Measurements from ENCODE around the gene ARPC2.

Gene ARPC2

DNA sequence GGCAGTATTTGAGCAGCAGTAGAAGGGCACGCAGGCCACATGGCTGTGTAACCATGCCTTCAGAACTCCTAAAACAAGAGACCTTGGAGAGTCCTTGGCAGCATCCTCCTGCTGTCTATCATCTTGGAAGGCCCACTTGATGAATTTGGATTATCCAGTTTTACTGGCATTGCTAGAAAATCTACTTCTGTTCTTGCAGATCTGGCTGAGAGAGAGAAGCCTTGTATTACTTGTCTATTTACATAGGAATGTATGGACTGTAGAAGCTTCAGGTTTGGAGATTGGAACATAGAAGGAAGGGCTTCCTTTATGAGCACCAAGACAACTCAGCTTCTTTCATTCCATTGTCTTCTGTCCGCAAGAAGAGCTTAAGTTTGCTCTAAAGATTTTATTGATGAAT is 27.7 kb downstream of the ARPC2 start:
- Histone ChIP-seq H3K27me3 (ENCODE audit: control insufficient read depth in 1 of 2, insufficient read depth in 2 of 2, low read length in 2 of 2) (no peaks in the 10 kb centered on the region), H3K9me3 (ENCODE audit: control insufficient read depth in 1 of 2, low read length in 2 of 2) (no peaks in the 10 kb centered on the region), H3K4me3 (ENCODE audit: low read depth in 1 of 2, low read length in 2 of 2) (no peak overlapping the region), H3K27ac (ENCODE audit: low read depth, low read length) (no peak overlapping the region), H3K36me3 (ENCODE audit: control insufficient read depth in 1 of 2, insufficient read depth in 2 of 2, low read length in 2 of 2) (peaks cover 32 to 95% of the 10 kb centered on the region in 2 donors), H3K4me1 (ENCODE audit: control insufficient read depth in 1 of 2, insufficient read depth in 2 of 2, low read length in 2 of 2) (peaks cover 0 to 4% of the 10 kb centered on the region in 2 donors), H3K9ac (ENCODE audit: low read depth in 1 of 2, low read length in 2 of 2) (no peak overlapping the region)

DNA sequence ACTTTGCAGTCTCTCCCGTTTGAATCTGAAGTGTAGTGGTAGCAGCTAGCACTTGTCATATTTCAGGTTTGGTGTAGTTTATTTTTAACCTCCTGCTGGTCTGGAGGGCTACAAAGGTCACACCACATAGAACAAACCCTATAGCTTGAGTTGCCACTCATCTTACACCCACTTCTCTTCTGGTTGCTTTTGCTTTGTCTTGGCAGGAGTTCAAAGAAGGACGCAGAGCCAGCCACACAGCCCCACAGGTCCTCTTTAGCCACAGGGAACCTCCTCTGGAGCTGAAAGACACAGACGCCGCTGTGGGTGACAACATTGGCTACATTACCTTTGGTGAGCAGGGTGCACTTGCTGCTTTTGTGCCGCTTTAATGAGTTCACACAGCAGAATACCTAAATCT is 28.2 kb downstream of the ARPC2 start:
- no peaks in the 10 kb centered on the region for H3K9me3 ChIP-seq (ENCODE audit: control insufficient read depth in 1 of 2, low read length in 2 of 2)
- peaks cover 37 to 96% of the 10 kb centered on the region in 2 donors for H3K36me3 ChIP-seq (ENCODE audit: control insufficient read depth in 1 of 2, insufficient read depth in 2 of 2, low read length in 2 of 2)
- H3K27ac ChIP-seq (ENCODE audit: low read depth, low read length), result no peak overlapping the region
- no peaks in the 10 kb centered on the region for H3K27me3 ChIP-seq (ENCODE audit: control insufficient read depth in 1 of 2, insufficient read depth in 2 of 2, low read length in 2 of 2)
- no peak overlapping the region for H3K9ac ChIP-seq (ENCODE audit: low read depth in 1 of 2, low read length in 2 of 2)
- no peak overlapping the region for H3K4me3 ChIP-seq (ENCODE audit: low read depth in 1 of 2, low read length in 2 of 2)
- peaks cover 0 to 4% of the 10 kb centered on the region in 2 donors for H3K4me1 ChIP-seq (ENCODE audit: control insufficient read depth in 1 of 2, insufficient read depth in 2 of 2, low read length in 2 of 2)

DNA sequence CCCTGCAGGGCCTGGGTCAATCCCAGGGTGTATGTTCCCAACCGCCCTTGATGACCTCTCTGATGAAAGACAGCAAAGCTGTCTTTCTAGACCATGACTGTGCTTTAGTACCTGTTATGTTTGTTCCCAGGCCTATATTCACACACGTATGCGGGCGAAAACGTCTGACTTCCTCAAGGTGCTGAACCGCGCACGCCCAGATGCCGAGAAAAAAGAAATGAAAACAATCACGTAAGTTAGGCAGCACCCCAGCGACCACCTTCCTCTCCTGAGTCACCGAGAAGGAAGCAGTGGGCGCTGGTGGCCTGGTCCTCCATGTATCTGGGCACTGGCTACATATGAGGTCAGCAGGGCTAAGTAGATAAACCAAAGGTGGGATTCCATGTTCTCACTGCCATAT is 32.7 kb downstream of the ARPC2 start:
- H3K4me1 ChIP-seq (ENCODE audit: control insufficient read depth in 1 of 2, insufficient read depth in 2 of 2, low read length in 2 of 2), result peaks cover 0 to 4% of the 10 kb centered on the region in 2 donors
- H3K27ac ChIP-seq (ENCODE audit: low read depth, low read length), result no peak overlapping the region
- no peak overlapping the region for H3K4me3 ChIP-seq (ENCODE audit: low read depth in 1 of 2, low read length in 2 of 2)
- H3K9me3 ChIP-seq (ENCODE audit: control insufficient read depth in 1 of 2, low read length in 2 of 2), result no peaks in the 10 kb centered on the region
- peaks cover 58 to 97% of the 10 kb centered on the region in 2 donors for H3K36me3 ChIP-seq (ENCODE audit: control insufficient read depth in 1 of 2, insufficient read depth in 2 of 2, low read length in 2 of 2)
- no peak overlapping the region for H3K9ac ChIP-seq (ENCODE audit: low read depth in 1 of 2, low read length in 2 of 2)
- no peaks in the 10 kb centered on the region for H3K27me3 ChIP-seq (ENCODE audit: control insufficient read depth in 1 of 2, insufficient read depth in 2 of 2, low read length in 2 of 2)

GRCh38 chr2:218252509-218253231 is 35.7 kb downstream of the ARPC2 start:
- H3K9me3 ChIP-seq (ENCODE audit: control insufficient read depth in 1 of 2, low read length in 2 of 2), result no peaks in the 10 kb centered on the region
- H3K4me1 ChIP-seq (ENCODE audit: control insufficient read depth in 1 of 2, insufficient read depth in 2 of 2, low read length in 2 of 2), result peaks cover 0 to 10% of the 10 kb centered on the region in 2 donors
- H3K4me3 ChIP-seq (ENCODE audit: low read depth in 1 of 2, low read length in 2 of 2), result no peak overlapping the region
- no peak overlapping the region for H3K27ac ChIP-seq (ENCODE audit: low read depth, low read length)
- H3K27me3 ChIP-seq (ENCODE audit: control insufficient read depth in 1 of 2, insufficient read depth in 2 of 2, low read length in 2 of 2), result no peaks in the 10 kb centered on the region
- no peak overlapping the region for H3K9ac ChIP-seq (ENCODE audit: low read depth in 1 of 2, low read length in 2 of 2)
- H3K36me3 ChIP-seq (ENCODE audit: control insufficient read depth in 1 of 2, insufficient read depth in 2 of 2, low read length in 2 of 2), result peaks cover 61 to 89% of the 10 kb centered on the region in 2 donors

- Histone ChIP-seq H3K36me3 (ENCODE audit: control insufficient read depth in 1 of 2, insufficient read depth in 2 of 2, low read length in 2 of 2) (peaks cover 58 to 83% of the 10 kb centered on the region in 2 donors), H3K9me3 (ENCODE audit: control insufficient read depth in 1 of 2, low read length in 2 of 2) (no peaks in the 10 kb centered on the region), H3K4me3 (ENCODE audit: low read depth in 1 of 2, low read length in 2 of 2) (no peak overlapping the region), H3K27me3 (ENCODE audit: control insufficient read depth in 1 of 2, insufficient read depth in 2 of 2, low read length in 2 of 2) (no peaks in the 10 kb centered on the region), H3K27ac (ENCODE audit: low read depth, low read length) (no peak overlapping the region), H3K9ac (ENCODE audit: low read depth in 1 of 2, low read length in 2 of 2) (no peak overlapping the region), H3K4me1 (ENCODE audit: control insufficient read depth in 1 of 2, insufficient read depth in 2 of 2, low read length in 2 of 2) (peaks cover 0 to 10% of the 10 kb centered on the region in 2 donors)
These were observed 36.2 kb downstream of the ARPC2 start for GRCh38 chr2:218253232-218253625.

- no peaks in the 10 kb centered on the region for H3K27me3 ChIP-seq (ENCODE audit: control insufficient read depth in 1 of 2, insufficient read depth in 2 of 2, low read length in 2 of 2)
- no peak overlapping the region for H3K4me3 ChIP-seq (ENCODE audit: low read depth in 1 of 2, low read length in 2 of 2)
- peaks cover 43 to 62% of the 10 kb centered on the region in 2 donors for H3K36me3 ChIP-seq (ENCODE audit: control insufficient read depth in 1 of 2, insufficient read depth in 2 of 2, low read length in 2 of 2)
- H3K4me1 ChIP-seq (ENCODE audit: control insufficient read depth in 1 of 2, insufficient read depth in 2 of 2, low read length in 2 of 2), result peaks cover 16 to 22% of the 10 kb centered on the region in 2 donors
- no peak overlapping the region for H3K27ac ChIP-seq (ENCODE audit: low read depth, low read length)
- H3K9me3 ChIP-seq (ENCODE audit: control insufficient read depth in 1 of 2, low read length in 2 of 2), result no peaks in the 10 kb centered on the region
- H3K9ac ChIP-seq (ENCODE audit: low read depth in 1 of 2, low read length in 2 of 2), result no peak overlapping the region
These were observed 38.5 kb downstream of the ARPC2 start for GRCh38 chr2:218255446-218255845.

- Histone ChIP-seq H3K9ac (ENCODE audit: low read depth in 1 of 2, low read length in 2 of 2) (no peak overlapping the region), H3K27ac (ENCODE audit: low read depth, low read length) (no peak overlapping the region), H3K4me3 (ENCODE audit: low read depth in 1 of 2, low read length in 2 of 2) (no peak overlapping the region), H3K9me3 (ENCODE audit: control insufficient read depth in 1 of 2, low read length in 2 of 2) (no peaks in the 10 kb centered on the region), H3K27me3 (ENCODE audit: control insufficient read depth in 1 of 2, insufficient read depth in 2 of 2, low read length in 2 of 2) (no peaks in the 10 kb centered on the region), H3K36me3 (ENCODE audit: control insufficient read depth in 1 of 2, insufficient read depth in 2 of 2, low read length in 2 of 2) (peaks cover 38 to 49% of the 10 kb centered on the region in 2 donors), H3K4me1 (ENCODE audit: control insufficient read depth in 1 of 2, insufficient read depth in 2 of 2, low read length in 2 of 2) (peaks cover 30 to 35% of the 10 kb centered on the region in 2 donors)
These were observed 39.8 kb downstream of the ARPC2 start for GRCh38 chr2:218256612-218257350.

- no peaks in the 10 kb centered on the region for H3K27me3 ChIP-seq (ENCODE audit: control insufficient read depth in 1 of 2, insufficient read depth in 2 of 2, low read length in 2 of 2)
- H3K27ac ChIP-seq (ENCODE audit: low read depth, low read length), result no peak overlapping the region
- H3K9ac ChIP-seq (ENCODE audit: low read depth in 1 of 2, low read length in 2 of 2), result no peak overlapping the region
- H3K4me3 ChIP-seq (ENCODE audit: low read depth in 1 of 2, low read length in 2 of 2), result no peak overlapping the region
- peaks cover 36 to 42% of the 10 kb centered on the region in 2 donors for H3K4me1 ChIP-seq (ENCODE audit: control insufficient read depth in 1 of 2, insufficient read depth in 2 of 2, low read length in 2 of 2)
- no peaks in the 10 kb centered on the region for H3K9me3 ChIP-seq (ENCODE audit: control insufficient read depth in 1 of 2, low read length in 2 of 2)
- H3K36me3 ChIP-seq (ENCODE audit: control insufficient read depth in 1 of 2, insufficient read depth in 2 of 2, low read length in 2 of 2), result peaks cover 33 to 43% of the 10 kb centered on the region in 2 donors
These were observed 40.5 kb downstream of the ARPC2 start for GRCh38 chr2:218257390-218257981.

- H3K27me3 ChIP-seq (ENCODE audit: control insufficient read depth in 1 of 2, insufficient read depth in 2 of 2, low read length in 2 of 2), result no peaks in the 10 kb centered on the region
- H3K9ac ChIP-seq (ENCODE audit: low read depth in 1 of 2, low read length in 2 of 2), result peak overlapping the region in 1 of 2 donors; percentile 1
These were observed 42.3 kb downstream of the ARPC2 start for GRCh38 chr2:218259099-218259961.

More at GRCh38 chr2:218259099-218259961, 42.3 kb downstream of the ARPC2 start:
- no peak overlapping the region for H3K4me3 ChIP-seq (ENCODE audit: low read depth in 1 of 2, low read length in 2 of 2)
- peaks cover 55 to 61% of the 10 kb centered on the region in 2 donors for H3K4me1 ChIP-seq (ENCODE audit: control insufficient read depth in 1 of 2, insufficient read depth in 2 of 2, low read length in 2 of 2)
- peaks cover 20 to 38% of the 10 kb centered on the region in 2 donors for H3K36me3 ChIP-seq (ENCODE audit: control insufficient read depth in 1 of 2, insufficient read depth in 2 of 2, low read length in 2 of 2)
- H3K27ac ChIP-seq (ENCODE audit: low read depth, low read length), result peak overlapping the region; percentile 17
- no peaks in the 10 kb centered on the region for H3K9me3 ChIP-seq (ENCODE audit: control insufficient read depth in 1 of 2, low read length in 2 of 2)
